H1 (cell line): ENCODE results near the gene GBF1. TPM values are rescaled to one million over a fixed set of nuclear protein-coding genes. Genes with fewer than 3 reads are reported as not detected.

Experiments
- PHF8 ChIP-seq: fragments of 200-600 bp; sonication (generic); conservative IDR thresholded peaks from 2 replicates; pipeline ENCODE4 v1.7.1; 2012; ENCODE audit warnings: low read depth, mild to moderate bottlenecking, inconsistent platforms, low read length, moderate library complexity
- POU5F1 ChIP-seq: IDR thresholded peaks from 2 replicates; pipeline ENCODE4 v1.6.1; 2011; ENCODE audit warnings: low read depth, mild to moderate bottlenecking, low read length, moderate library complexity
- polyA plus RNA-seq, 7 experiments: library from polyadenylated mRNA; depleted of rRNA in 3 of 7; stranded (reverse) in 5 of 7; unstranded in 2 of 7; fragments of >200 nt in 5 of 7; fragments of 200-250 nt in 2 of 7; gene quantifications; 1 replicate in 5 of 7; 2 replicates in 1 of 7; 4 replicates in 1 of 7; pipeline versions ENCODE4 v1.2.1 to v1.2.3, GENCODE V29; 2011 to 2013; ENCODE audit warnings: missing spikeins in 2 of 7, mixed read lengths in 2 of 7
- total RNA-seq: library from RNA; stranded (reverse); fragmentation: NEBNext Ultra II Directional; extraction: Animal tissue kit (Norgen Biotek cat#: 25700); gene quantifications from 2 replicates; pipeline ENCODE4 v1.2.1, GENCODE V29; 2021

Gene GBF1
- total and polyA plus RNA-seq, 2 of the 8 experiments (the other 6 are each of a cell fraction or from before 2014, with no cell fraction given): 11.0 to 25.5 TPM

- TF ChIP-seq PHF8 (no peak), POU5F1 (no peak)
These were observed 60.7 kb downstream of the GBF1 start (continued) for GRCh38 chr10:102306006-102306405.
